HL-60 (cell line): ENCODE measurements around the gene PRPF18.

ENCODE experiments used
- CTCF ChIP-seq: IDR thresholded peaks from one replicate; pipeline ENCODE4 v1.5.1; 2011; ENCODE audit warnings: low read length, control low read depth, inconsistent platforms; ENCODE audit not compliant: insufficient read depth
- POLR2AphosphoS5 ChIP-seq: IDR thresholded peaks from 2 replicates; pipeline ENCODE4 v1.6.1; 2012; ENCODE audit warnings: low read depth

- TF ChIP-seq CTCF (no peak), POLR2AphosphoS5 (no peak)
These were observed 73.8 kb downstream of the PRPF18 start for GRCh38 chr10:13660551-13660920.
